Fibroblast of lung (primary cell): Measurements from ENCODE around the gene CSAG3.
"Not testable (repeated sequence)": the region's sequence is repeated elsewhere in the genome, so short reads cannot be mapped to it uniquely, and the experiment has no call there.

Source experiments
- CTCF ChIP-seq, 2 donors: IDR thresholded peaks in 1 of 2; conservative IDR thresholded peaks in 1 of 2; 1 replicate in 1 of 2; 2 replicates in 1 of 2; pipeline ENCODE4 v1.5.1; 2011 to 2012; ENCODE audit warnings: low read length in 2 of 2, control low read depth in 1 of 2, inconsistent platforms in 1 of 2, low read depth in 1 of 2, mild to moderate bottlenecking in 1 of 2
- EZH2 ChIP-seq: IDR thresholded peaks from 2 replicates; pipeline ENCODE4 v1.5.1; 2012; ENCODE audit warnings: low read length, control low read depth, mild to moderate bottlenecking; ENCODE audit errors: missing control alignments

- TF ChIP-seq CTCF (conservative IDR thresholded peaks at IDR 0.05 in 1 of 2, IDR thresholded peaks at IDR 0.05 in 1 of 2; ENCODE audit: low read depth in 1 of 2, low read length in 2 of 2); EZH2: not testable (repeated sequence)
Observed at GRCh38 chrX:152754871-152755270, 4.1 kb upstream of the CSAG3 start.
